Activated CD8-positive, alpha-beta T cell treated with anti-CD3 and anti-CD28 coated beads for 36 hours (primary cell): ENCODE results near the gene PRDM10. TPM values are rescaled to one million over a fixed set of nuclear protein-coding genes. Genes with fewer than 3 reads are reported as not detected.

Experiments
- ATAC-seq: fragments of 200-7000 bp; cut with Tn5 transposase; one replicate; pipeline ENCODE4 v1.10.0; 2021; ENCODE audit warnings: mild to moderate bottlenecking, moderate library complexity
- CTCF ChIA-PET: fragments of 350-600 bp; sonication (Branson Sonifier 250); formaldehyde crosslinking; loops from one replicate; lab custom pipeline; 2021; ENCODE audit warnings: antibody characterized with exemption; lab: Charles Lee
- POLR2A ChIA-PET: fragments of 350-600 bp; sonication (Branson Sonifier 250); formaldehyde crosslinking; loops from one replicate; lab custom pipeline; 2021; ENCODE audit warnings: antibody characterized with exemption; lab: Charles Lee
- DNase-seq: peaks from one replicate; pipeline ENCODE4 v3.0.0-alpha.2; 2020
- H3K27ac Mint-ChIP-seq: one replicate; pipeline ENCODE4 v1.8.0; 2021; ENCODE audit warnings: mild to moderate bottlenecking, mixed read lengths
- H3K27me3 Mint-ChIP-seq: one replicate; pipeline ENCODE4 v1.8.0; 2021; ENCODE audit warnings: mixed read lengths
- H3K36me3 Mint-ChIP-seq: one replicate; pipeline ENCODE4 v1.8.0; 2021; ENCODE audit warnings: low read depth, mixed read lengths
- H3K4me1 Mint-ChIP-seq: one replicate; pipeline ENCODE4 v1.8.0; 2021; ENCODE audit warnings: low read depth, mixed read lengths
- H3K4me3 Mint-ChIP-seq: one replicate; pipeline ENCODE4 v1.8.0; 2021; ENCODE audit warnings: mild to moderate bottlenecking, moderate library complexity, mixed read lengths
- H3K9me3 Mint-ChIP-seq: one replicate; pipeline ENCODE4 v1.8.0; 2021; ENCODE audit warnings: mixed read lengths
- intact Hi-C: fragments of 100-400 bp; cut with micrococcal nuclease; formaldehyde crosslinking; loops from one replicate; pipeline ENCODE4 v1.10.0; 2022
- total RNA-seq, 2 experiments: library from RNA; stranded (reverse); gene quantifications; one replicate each; pipeline ENCODE4 v1.2.3, GENCODE V29; 2021
- TF ChIP-seq, protein P1 (sequence below): fragments of 200-600 bp; IDR thresholded peaks from one replicate; pipeline ENCODE4 v1.8.0; 2022; ENCODE audit warnings: antibody characterized with exemption, mild to moderate bottlenecking

PRDM10 gene
- total RNA-seq, 2 experiments from 2014 or later: 15.6 to 18.8 TPM

DNA sequence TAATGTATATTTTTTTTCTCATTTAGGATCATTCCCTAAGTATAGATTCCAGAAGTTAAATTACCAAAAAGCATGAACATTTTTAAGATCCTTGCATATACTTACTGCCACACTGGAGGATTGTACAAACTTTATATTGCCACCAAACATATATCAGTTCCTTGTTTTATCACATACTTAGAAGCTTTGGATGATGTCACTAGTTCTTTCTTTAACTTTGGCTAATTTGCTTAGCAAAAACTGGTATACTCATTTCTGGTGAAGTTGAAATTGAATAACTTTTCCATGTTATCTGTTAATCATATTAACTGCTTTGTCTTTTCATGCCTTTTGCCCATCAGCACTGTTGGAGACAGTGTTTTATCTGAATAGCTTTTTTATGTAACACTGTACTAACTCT lies 31.6 kb upstream of the PRDM10 start:
- CTCF ChIA-PET: no interaction called here
- ATAC-seq (no peak), DNase-seq (no peak)
- POLR2A ChIA-PET: interaction anchor here (1.0 kb wide), 1 partner anchor 9 kb away, joined by 3 read pairs; no protein-coding TSS in a partner anchor
- H3K36me3 Mint-ChIP-seq: no peaks in the 10 kb centered on the region
- H3K4me3 Mint-ChIP-seq: no peak overlapping the region
- intact Hi-C loops: no loop called here
- TF ChIP-seq, protein P1, sequence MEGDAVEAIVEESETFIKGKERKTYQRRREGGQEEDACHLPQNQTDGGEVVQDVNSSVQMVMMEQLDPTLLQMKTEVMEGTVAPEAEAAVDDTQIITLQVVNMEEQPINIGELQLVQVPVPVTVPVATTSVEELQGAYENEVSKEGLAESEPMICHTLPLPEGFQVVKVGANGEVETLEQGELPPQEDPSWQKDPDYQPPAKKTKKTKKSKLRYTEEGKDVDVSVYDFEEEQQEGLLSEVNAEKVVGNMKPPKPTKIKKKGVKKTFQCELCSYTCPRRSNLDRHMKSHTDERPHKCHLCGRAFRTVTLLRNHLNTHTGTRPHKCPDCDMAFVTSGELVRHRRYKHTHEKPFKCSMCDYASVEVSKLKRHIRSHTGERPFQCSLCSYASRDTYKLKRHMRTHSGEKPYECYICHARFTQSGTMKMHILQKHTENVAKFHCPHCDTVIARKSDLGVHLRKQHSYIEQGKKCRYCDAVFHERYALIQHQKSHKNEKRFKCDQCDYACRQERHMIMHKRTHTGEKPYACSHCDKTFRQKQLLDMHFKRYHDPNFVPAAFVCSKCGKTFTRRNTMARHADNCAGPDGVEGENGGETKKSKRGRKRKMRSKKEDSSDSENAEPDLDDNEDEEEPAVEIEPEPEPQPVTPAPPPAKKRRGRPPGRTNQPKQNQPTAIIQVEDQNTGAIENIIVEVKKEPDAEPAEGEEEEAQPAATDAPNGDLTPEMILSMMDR: no peak
- no peaks in the 10 kb centered on the region for H3K9me3 Mint-ChIP-seq
- no peak overlapping the region for H3K27ac Mint-ChIP-seq
- no peaks in the 10 kb centered on the region for H3K4me1 Mint-ChIP-seq
- no peaks in the 10 kb centered on the region for H3K27me3 Mint-ChIP-seq

DNA sequence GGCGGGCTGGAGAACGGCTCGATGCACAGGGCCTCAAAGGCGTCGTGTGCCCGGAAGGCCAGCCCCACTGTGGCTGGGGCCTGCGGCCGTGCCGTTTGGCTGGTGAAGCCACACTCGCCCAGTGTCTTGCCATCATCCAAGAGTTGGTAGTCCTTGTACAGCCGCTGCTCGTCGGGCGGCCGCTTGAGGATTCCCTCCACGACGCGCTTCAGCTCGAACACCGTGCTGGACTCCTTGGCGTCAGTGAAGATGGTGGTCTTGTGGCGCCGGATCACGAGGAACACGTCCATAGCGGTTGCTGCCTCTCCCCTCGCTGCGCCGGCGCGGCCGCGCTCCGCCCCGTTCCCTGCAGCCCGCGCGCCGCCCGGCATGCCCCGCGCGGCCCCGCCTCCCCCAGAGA lies 30.3 kb upstream of the PRDM10 start:
- ChIA-PET POLR2A (no interaction called here), CTCF (interaction anchor here (1.3 kb wide), 1 partner anchor 15 kb away, joined by 3 read pairs; no protein-coding TSS in a partner anchor)
- Mint-ChIP-seq H3K4me1 (no peaks in the 10 kb centered on the region), H3K9me3 (no peaks in the 10 kb centered on the region), H3K27ac (no peak overlapping the region), H3K36me3 (no peaks in the 10 kb centered on the region), H3K27me3 (no peaks in the 10 kb centered on the region), H3K4me3 (no peak overlapping the region)
- DNase-seq: no peak
- intact Hi-C loops: no loop called here
- TF ChIP-seq, protein P1: no peak
- ATAC-seq: no peak

DNA sequence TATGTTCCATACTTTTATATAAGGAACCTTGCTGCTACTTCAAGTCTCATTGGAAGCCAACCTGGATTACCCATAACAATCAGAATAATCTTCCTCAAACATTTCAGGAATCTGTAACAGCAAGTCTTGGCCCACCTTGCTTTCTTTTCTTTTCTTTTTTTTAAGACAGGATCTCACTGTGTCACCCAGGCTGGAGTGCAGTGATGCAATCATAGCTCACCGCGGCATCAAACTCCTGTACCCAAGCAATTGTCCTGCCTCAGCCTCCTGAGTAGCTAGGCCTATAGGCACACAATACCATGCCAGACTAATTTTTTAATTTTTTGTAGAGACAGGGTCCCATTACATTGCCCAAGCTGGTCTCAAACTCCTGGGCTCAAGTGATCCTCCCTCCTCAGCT lies 29.3 kb upstream of the PRDM10 start:
- H3K4me1 Mint-ChIP-seq: no peaks in the 10 kb centered on the region
- CTCF ChIA-PET: no interaction called here
- DNase-seq (no peak), ATAC-seq (no peak)
- no peak overlapping the region for H3K27ac Mint-ChIP-seq
- POLR2A ChIA-PET: no interaction called here
- no peak overlapping the region for H3K4me3 Mint-ChIP-seq
- intact Hi-C loops: no loop called here
- no peaks in the 10 kb centered on the region for H3K36me3 Mint-ChIP-seq
- H3K9me3 Mint-ChIP-seq: no peaks in the 10 kb centered on the region
- TF ChIP-seq, protein P1: no peak
- H3K27me3 Mint-ChIP-seq: no peaks in the 10 kb centered on the region

DNA sequence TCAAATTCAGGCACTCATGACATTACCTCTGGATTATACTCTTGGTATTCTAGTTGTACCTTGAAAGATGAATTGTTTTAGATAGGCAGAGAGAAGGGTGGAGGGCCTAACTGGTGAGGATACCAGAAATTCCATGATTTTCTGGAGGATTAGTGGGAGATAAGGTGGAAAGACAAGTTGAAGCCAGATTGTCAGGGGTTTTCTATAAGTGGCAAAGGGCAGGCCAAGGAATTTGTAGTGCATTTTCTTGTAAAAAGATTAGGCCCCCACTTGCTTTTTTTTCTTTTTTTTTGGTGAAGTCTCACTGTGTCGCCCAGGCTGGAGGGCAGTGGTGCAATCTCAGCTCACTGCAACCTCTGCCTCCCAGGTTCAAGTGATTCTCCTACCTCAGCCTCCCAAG lies 28.4 kb upstream of the PRDM10 start:
- ChIA-PET CTCF (no interaction called here), POLR2A (no interaction called here)

DNA sequence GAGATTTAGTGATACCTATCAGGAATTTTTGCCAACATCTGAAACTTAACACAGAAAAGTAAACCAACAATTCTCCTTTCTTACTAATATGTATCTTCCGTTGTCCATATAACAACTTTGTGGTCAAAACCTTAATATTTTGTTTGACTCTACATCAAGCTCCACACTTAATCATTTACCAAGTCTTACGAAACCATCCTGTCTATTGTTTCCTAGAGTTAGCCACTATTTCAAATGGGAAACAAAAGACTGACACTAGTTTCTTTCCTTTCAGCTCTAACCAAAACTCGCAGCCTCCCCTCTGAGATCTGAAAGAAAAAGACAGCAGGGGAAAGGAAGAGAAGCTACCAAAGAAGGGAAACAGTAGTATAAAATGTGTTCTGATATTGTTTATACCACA lies 26.5 kb upstream of the PRDM10 start:
- intact Hi-C loops: no loop called here
- no peak for ATAC-seq
- TF ChIP-seq, protein P1: no peak
- Mint-ChIP-seq H3K9me3 (no peaks in the 10 kb centered on the region), H3K4me1 (no peaks in the 10 kb centered on the region), H3K27me3 (no peaks in the 10 kb centered on the region), H3K27ac (no peak overlapping the region), H3K4me3 (no peak overlapping the region), H3K36me3 (no peaks in the 10 kb centered on the region)
- no peak for DNase-seq
- CTCF ChIA-PET: no interaction called here
- POLR2A ChIA-PET: no interaction called here

More for the DNA sequence above, 28.4 kb upstream of the PRDM10 start:
- TF ChIP-seq, protein P1: no peak
- intact Hi-C loops: no loop called here
- Mint-ChIP-seq H3K36me3 (no peaks in the 10 kb centered on the region), H3K4me1 (no peaks in the 10 kb centered on the region), H3K27me3 (no peaks in the 10 kb centered on the region), H3K4me3 (no peak overlapping the region), H3K9me3 (no peaks in the 10 kb centered on the region), H3K27ac (no peak overlapping the region)
- ATAC-seq (no peak), DNase-seq (no peak)
